Measurements from ENCODE around the gene CTU1.

The CTU1 gene

DNA sequence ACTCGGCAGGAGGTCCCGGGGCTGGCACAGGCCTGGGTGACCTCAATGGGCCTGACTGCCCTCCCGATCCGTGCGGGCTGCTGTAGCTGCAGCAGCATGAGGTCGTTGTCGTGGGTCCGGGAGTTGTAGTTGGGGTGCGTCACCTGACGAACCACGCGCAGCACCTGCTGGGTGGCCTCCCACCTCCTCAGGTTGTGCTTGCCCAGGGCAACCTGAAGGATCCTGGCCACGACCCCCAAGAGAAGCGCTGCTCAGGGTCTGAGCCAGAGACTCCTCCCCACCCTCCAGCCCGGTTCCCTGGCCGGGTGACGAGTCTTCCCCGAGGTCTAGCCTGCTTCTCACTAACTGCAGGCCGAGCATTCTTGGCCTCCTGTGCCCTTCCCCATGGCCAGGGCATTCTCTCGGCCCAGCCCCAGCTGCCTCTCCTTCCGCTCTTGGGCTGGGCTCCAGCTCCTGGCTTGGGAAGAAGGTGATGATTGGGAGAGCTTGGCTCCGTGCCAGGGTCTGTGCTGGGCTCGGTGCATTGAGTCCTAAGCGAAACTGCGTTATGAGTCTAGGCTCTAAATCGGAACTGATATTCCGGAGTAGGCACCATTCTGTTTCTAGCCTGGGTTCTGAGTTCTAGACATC, 28.6 kb downstream of the CTU1 start:
- no peak for DNase-seq

DNA sequence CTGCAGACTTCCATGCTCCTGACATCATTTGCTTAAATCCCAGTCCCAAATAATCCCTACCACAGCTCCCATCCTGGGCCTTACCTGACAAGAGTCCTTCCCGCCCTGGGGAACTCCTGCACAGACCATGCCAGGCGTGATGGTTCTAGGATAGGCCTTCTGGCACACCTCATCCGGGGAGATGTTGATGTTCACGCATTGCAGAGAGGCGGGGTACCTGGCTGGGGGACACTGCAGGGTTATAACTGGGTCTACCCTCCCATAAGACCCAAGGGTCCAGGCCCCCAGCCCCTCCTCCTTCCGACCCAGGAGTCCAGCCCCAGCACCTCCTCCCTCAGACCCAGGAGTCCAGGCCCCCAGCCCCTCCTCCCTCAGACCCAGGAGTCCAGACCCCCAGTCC, 29.5 kb downstream of the CTU1 start:
- no peak for DNase-seq

DNA sequence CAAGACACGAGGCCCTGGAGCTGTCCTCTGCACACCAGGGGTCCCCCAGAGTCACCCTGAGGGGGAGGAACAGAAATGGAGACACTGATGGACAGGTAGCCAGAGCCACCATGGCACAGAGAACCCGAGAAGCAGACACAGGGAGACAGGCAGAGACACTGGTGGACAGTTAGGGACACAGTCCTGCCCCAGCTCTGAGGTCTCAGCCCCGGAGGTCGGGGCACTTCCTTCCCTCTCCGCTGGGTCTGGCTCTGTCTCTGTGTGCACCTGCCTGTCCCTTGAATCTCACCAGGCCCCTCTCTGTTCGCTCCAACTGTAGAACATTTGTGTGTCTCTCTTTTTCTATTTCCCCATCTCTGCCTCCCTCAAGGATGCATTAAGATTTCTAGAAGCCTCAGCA, 30.1 kb downstream of the CTU1 start:
- DNase-seq, result no peak

DNA sequence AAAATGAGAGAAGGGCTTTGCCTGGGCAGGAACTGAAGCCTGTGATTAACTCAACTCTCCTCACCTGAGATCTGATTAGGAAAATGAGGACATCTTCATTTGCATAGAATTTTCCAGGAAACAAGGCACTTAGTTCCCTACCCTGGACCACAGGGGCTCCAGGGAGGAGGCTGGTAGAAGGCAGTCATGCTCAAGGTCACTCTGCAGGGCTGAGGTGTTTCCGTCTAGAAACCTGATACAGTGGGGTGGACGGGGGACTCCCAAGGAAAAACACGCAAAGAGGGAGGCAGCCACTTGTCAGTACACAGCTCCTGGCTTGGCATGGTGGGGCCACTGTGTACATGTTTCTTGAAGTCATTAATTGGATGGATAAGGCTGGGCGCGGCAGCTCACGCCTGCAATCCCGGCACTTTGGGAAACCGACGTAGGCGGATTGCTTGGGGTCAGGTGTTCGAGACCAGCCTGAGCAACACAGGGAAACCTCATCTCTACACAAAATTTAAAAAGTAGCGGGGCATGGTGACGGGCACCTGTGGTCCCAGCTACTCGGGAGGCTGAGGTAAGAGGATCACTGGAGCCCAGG, 31.5 kb downstream of the CTU1 start:
- DNase-seq, result no peak

DNA sequence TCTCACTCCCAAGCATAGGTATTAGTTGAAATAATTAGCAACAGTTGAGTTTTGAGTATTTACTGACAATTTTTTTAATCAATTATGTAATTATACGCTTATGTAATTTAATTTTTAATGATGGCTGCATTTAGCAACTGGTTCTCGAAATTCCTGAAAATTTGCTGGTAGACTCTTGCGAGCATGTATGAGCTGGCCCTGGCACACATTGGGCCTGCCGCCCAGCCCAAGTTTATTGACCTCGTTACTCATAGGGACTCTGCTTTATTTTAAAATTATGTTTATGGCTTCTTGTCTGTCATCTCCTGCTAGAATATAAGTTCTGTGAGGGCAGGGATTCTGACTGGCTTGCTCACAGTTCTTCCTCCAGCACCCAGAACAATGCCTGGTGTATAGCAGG, 32.2 kb downstream of the CTU1 start:
- DNase-seq, result no peak

DNA sequence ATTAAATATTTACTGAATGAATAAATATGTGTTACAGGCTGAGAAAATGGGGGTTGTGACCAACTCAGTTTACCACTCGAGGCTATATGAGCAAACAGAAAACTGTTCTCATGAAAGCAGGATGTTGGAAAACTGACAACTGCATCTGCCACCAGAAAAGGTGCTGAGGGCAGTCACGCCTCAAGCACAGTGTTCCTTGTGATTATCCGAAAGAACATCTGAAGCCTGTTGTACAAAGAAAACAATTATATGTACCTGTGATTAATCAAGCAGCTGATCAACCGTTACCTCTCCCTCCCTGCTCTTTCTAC, 37.2 kb downstream of the CTU1 start:
- DNase-seq, result no peak

DNA sequence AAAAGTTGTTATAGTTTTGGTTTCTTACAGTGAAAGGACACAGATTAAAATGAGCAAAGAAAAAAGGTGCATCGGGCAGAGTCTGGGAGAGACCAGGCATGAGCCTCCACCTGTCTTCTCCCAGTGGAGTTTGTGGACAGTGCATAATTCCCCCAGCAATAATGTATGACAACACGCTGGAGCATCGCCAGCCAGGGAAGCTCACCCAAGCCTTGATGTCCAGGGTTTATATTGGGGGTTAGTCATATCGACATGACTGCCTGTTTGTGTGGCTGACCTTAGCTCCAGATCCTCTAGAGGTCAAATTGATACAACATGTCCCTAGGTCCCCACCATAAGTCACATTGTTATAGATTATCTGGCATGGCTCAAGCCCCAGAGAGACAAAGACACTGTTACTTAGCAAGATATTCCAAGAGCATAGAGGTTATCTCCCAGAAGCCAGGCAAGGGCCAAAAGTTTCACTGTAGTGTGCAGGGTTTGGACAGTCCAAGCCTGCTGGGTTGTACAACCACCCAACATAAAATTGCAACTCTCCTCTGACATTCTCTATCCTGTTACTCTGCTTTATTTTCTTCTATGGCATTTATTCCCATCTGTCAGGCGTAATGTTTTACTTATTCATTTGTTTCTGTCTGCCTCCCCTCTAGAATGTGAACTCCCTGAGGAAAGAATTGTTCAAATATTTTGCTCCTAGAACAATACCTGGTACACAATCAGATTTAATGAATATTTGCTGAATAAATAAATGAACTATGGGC, 37.7 kb downstream of the CTU1 start:
- no peak for DNase-seq

DNA sequence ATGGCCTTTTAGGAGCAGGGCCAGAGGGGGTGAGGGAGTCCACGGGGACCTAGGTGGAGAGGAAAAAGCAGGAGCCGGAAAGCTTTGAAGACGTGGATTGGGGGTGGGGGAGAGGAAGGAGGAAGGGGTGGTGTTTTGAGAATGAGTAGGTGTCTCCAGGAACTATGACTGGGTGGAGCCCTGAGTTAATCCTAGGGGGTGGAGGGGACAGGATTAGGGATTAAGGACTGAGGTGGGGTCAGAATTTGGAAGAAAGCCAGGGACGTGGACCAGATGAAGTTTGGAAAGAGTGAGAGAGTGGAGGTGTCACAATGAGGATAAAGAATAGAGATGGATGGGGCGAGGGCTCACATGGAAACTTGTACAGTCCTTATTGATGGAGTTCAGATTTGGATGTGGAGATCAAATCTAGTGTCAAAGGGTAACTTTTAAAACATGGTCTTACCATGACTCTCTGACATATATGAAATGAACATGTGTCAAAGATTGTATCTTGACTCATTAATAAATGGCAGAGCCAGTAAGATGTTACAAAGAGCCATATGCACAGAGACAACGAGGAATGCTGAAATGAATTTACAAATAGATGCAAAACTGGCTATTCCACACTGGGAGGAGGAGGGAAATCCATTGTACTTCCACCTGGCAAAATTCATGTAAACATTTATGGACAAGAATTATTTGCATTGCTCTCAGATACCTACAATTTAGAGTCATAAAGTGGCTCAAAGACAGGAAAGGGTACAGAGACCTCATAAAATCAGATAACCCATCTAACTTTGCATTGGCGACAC, 41.6 kb downstream of the CTU1 start:
- no peak for DNase-seq

DNA sequence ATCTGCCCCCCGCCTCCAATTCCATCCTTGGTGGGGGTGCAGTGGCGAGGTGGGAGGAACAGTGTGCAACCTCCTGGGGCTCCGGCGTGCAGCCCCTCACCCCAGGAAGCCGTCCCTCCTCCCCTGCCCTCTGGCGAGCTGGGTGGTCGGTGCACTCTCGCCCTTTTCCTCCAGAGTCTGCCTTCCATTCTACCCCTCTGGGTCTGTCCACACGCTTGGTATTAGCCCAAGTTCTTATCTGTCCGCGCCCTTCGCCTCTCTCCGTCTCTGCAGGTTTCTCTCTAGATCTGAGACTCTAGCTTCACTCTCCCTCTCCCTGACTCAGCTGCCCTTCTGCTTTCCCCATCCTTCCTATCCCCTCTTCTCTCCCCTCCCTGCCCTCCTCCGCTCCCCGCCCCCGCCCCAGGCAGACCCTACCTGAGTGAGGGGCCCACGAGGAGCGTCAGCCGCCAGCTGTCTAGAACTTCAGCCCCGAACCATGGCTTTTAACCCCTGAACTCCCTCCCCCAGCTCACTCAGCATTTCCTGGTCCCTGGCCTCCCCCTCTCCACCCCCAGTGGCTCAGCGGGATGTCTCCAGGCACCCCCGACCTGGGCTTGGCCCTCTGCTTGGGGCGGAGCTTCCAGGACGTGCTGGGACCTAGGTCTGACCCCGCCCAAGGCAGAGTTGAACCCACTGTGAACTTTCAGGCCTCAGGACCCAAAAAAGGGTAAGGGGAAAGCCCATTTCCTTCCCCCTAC, 42.8 kb downstream of the CTU1 start:
- no peak for DNase-seq

DNA sequence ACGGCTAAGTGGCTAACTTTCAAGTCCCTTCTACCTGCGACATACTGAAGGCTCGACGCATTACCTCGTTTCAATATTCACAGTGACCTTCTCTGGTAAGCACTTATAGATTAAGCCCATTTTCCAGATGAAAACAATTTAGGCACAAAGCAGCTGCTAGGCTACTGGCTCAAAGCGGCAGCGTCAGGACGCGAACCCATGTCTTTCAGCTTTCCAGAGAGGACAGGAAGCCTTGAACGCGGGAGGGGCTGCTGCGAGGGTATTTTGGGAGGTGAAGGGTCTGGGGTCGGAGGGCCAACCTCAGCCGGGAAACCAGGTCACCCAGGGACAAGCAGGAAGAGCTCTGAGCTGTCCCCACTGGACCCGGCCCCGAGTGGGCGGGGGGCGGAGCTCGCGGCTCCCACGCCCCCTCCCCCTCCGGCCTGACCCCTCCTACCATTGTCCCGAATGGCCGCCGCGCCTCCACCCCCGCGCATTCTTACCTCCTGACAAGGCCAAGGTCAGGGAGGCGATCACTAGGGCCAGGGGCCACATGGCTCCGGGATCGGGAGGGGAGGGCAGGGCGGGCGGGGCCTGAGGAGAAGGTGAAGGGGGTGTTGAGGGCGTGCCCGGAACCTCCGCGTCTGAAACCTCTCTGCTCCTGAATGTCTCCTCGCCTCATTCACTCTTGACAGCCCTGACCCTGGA, 43.5 kb downstream of the CTU1 start, which contains the start of gene KLK13:
TSS of gene KLK13 (minus strand) at position 559 of the 687 bp plus-strand sequence. CDS start at position 534, 25 bp downstream.
- no peak for DNase-seq

DNA sequence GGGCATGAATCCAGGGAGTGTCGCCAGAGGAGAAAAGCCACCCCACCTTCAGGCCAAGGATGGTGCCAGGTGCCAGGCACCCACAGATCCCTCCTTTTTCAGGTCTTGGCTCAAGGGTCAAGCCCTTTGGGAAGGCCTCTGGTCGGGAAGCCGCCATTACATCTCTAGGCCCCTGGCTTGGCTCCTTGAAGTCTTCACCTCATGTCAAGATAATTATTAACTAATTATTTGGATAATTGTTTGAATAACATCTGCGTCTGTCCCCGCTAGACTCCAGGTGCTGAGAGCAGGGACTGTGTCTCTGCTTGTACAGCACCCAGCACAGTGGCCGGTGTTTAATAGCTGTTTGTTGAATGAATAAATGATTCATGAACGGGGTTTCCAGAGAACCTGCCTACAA, 44.5 kb downstream of the CTU1 start:
- DNase-seq, result no peak

DNA sequence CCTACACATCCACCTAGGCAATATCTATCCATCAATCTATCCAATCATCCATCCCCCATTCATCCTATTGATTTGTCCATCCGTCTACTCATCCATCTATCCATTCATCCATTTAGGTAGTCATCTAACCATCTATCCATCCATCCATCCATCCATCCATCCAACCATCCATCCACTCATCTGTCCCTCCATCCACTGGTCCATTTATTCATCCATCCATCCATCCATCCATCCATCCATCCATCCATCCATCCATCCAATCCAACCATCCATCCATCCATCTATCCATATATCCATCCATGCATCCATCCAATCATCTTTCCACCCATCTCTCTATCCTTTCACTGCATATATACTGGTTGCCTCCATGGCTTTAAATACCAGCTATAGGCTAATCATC, 47.2 kb downstream of the CTU1 start:
- no peak for DNase-seq

DNA sequence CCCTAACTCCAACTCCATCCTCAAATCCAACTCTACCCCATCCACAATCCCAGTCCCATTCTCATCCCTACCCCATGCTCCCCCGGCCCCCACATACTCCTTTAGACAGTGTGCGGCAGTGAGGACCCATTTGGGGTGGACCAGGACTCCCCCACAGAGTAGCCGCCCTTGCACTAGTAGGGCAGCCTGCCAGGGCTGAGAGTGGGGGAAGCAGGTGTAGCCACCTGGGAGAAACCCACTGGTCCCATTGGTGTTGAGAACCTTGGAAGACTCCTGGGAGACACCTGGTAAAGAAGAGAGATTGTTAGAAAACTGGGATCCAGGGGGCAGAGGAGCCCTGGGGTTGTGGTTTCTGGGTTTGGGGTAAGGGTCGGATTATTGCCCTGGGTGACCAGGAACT, 47.9 kb downstream of the CTU1 start:
- no peak for DNase-seq

DNA sequence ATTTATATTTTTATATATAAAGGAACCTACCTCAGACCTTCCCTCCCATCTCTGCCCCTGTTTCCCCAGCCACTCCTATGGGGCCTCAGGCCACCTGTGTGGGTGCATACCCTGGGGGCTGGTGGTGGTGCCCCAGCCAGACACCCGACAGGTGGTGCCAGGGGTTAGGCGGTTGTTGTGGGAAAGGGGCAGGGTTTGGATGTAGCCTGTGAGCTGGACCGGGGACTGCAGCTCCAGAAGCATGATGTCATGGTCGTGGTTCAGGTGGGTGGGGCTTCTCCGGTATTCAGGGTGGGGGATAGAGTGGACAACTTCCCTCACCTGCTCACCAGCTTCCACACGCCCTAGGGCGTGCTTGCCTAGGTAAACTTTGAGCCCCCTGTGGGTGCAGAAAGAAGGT, 48.5 kb downstream of the CTU1 start:
- DNase-seq, result no peak

DNA sequence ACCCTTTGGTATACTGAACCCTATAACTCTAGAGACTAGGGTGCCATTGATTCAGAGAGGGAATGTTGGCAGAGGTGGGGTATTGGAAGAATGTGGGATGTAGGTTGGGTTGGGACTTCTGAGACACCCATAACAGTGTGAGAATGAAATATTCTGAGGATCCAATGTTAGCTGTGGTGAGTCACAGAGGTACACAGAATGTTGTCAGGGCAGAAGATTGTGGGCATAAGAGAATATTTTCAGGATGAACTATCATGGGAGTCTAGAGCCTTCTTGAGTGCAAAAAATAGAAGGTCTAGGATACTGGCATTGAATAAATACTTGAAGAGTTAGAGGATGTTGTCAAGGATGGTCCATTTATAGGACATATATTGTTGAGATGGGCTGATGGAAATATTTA, 52.3 kb downstream of the CTU1 start:
- no peak for DNase-seq

Data from CD4-positive, alpha-beta T cell treated with Interleukin-21 for 1 hour (primary cell).